Karpas-422 (cell line): ENCODE data around the gene ADCY4. TPM values are rescaled to one million over a fixed set of nuclear protein-coding genes. Genes with fewer than 3 reads are reported as not detected.
A peak's percentile ranks its signal among the peaks of the same experiment; 100 is the strongest.

ENCODE experiments used
- DNase-seq: peaks from one replicate; pipeline ENCODE4 v3.0.0-alpha.2; 2015
- H2AFZ ChIP-seq: fragments of 200-600 bp; sonication (generic); 2 replicates; pipeline ENCODE4 v1.6.1; 2014; ENCODE audit warnings: antibody characterized with exemption, low read length, mixed read lengths
- H3K27ac ChIP-seq: fragments of 200-600 bp; sonication (generic); 2 replicates; pipeline ENCODE4 v1.5.1; 2014; ENCODE audit warnings: mild to moderate bottlenecking, low read length, moderate library complexity
- H3K27me3 ChIP-seq: fragments of 200-600 bp; sonication (generic); 2 replicates; pipeline ENCODE4 v1.6.1; 2014; ENCODE audit warnings: low read length, mixed read lengths
- H3K36me3 ChIP-seq: fragments of 200-600 bp; sonication (generic); 2 replicates; pipeline ENCODE4 v1.6.1; 2014; ENCODE audit warnings: low read length, mixed read lengths; ENCODE audit not compliant: insufficient read depth
- H3K4me1 ChIP-seq: fragments of 200-600 bp; sonication (generic); 2 replicates; pipeline ENCODE4 v1.6.1; 2014; ENCODE audit warnings: mild to moderate bottlenecking, low read length, mixed read lengths
- H3K4me2 ChIP-seq: fragments of 200-600 bp; sonication (generic); 2 replicates; pipeline ENCODE4 v1.6.1; 2014; ENCODE audit warnings: low read length, low read depth, mild to moderate bottlenecking; ENCODE audit not compliant: poor library complexity, severe bottlenecking
- H3K4me3 ChIP-seq: fragments of 200-600 bp; sonication (generic); 2 replicates; pipeline ENCODE4 v1.5.1; 2014; ENCODE audit warnings: mild to moderate bottlenecking, antibody characterized with exemption, low read length, mixed read lengths
- H3K79me2 ChIP-seq: fragments of 200-600 bp; sonication (generic); 2 replicates; pipeline ENCODE4 v1.6.1; 2014; ENCODE audit warnings: mild to moderate bottlenecking, low read length, mixed read lengths
- H3K9ac ChIP-seq: fragments of 200-600 bp; sonication (generic); 2 replicates; pipeline ENCODE4 v1.6.0; 2014; ENCODE audit warnings: low read length
- H3K9me2 ChIP-seq: fragments of 200-600 bp; sonication (generic), shearing (Covaris generic); replicated peaks from 2 replicates; pipeline ENCODE4 v1.6.0; 2014; ENCODE audit warnings: mild to moderate bottlenecking, low read length, moderate library complexity; ENCODE audit not compliant: insufficient read depth
- H3K9me3 ChIP-seq: fragments of 300-700, 200-600 bp; sonication (generic); 2 replicates; pipeline ENCODE4 v1.6.1; 2014; ENCODE audit warnings: low read length, mixed read lengths
- H4K20me1 ChIP-seq: fragments of 200-600 bp; sonication (generic); 2 replicates; pipeline ENCODE4 v1.6.1; 2014; ENCODE audit warnings: mild to moderate bottlenecking, antibody characterized with exemption, low read length, low read depth; ENCODE audit not compliant: insufficient read depth
- small RNA-seq: library from RNA; depleted of rRNA; stranded (forward); fragments of <200 nt; gene quantifications from one replicate; pipeline ENCODE3, GENCODE V24; 2014
- total RNA-seq: library from RNA; depleted of rRNA; stranded (reverse); fragments of >200 nt; shearing (Covaris generic); gene quantifications from 2 replicates; pipeline ENCODE4 v1.2.3, GENCODE V29; 2014; ENCODE audit warnings: low replicate concordance; rRNA removed

ADCY4 gene
- total RNA-seq, 1 experiment from 2014 or later: 0.07 TPM

DNA sequence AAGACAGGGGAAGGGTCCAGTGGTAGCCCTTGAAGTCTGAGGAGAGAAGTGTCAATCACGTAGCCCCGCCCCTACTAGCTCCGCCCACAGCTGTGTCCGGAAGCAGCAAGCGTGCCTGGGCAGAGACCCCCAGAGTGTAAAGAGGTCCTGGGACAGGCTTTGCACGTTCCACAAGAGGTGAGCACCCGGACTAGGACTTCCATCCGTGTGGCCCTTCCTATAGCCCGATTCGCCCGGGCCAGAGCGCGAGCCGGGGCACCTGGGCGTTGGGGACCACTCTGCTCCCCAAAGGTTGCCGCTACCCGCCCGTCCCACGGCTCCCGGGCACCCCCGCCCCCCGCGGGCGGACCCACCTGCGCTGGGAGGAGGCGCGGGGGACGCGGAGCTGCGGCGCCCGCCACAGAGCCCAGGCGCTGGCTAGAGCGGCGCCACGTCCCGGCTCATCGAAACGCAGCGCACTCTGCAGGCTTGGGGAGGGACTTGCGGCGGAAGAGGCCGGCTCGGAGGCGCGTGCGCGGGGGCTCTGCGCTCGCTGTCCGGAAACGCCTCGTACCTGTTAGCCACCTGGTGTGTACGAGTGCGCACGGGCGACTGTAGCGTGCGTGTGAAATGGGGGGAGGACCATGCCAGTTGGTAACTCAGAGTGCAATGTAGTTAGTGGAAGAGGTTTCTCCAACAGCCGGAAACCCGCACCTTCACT lies 63.6 kb downstream of the ADCY4 start, which contains the start of gene RABGGTA:
Gene RABGGTA, minus strand, starts transcription at position 464 of the 700 bp plus-strand sequence. CDS start 482 bp downstream, outside the sequence.
- Histone ChIP-seq H3K79me2 (peaks cover 26% of the 10 kb centered on the region), H3K4me1 (peaks cover 38% of the 10 kb centered on the region), H4K20me1 (no peaks in the 10 kb centered on the region), H3K4me2 (peak within 1 kb of the TSS; percentile 96), H3K9me2 (no peaks in the 10 kb centered on the region), H3K27ac (peak within 1 kb of the TSS; percentile 76), H2AFZ (peak within 1 kb of the TSS; percentile 36; the same call in 1 of the 2 replicates), H3K36me3 (no peaks in the 10 kb centered on the region), H3K9ac (peak within 1 kb of the TSS; percentile 86), H3K27me3 (no peaks in the 10 kb centered on the region), H3K4me3 (peak within 1 kb of the TSS; percentile 80), H3K9me3 (no peaks in the 10 kb centered on the region)
- peak; percentile 99 for DNase-seq

DNA sequence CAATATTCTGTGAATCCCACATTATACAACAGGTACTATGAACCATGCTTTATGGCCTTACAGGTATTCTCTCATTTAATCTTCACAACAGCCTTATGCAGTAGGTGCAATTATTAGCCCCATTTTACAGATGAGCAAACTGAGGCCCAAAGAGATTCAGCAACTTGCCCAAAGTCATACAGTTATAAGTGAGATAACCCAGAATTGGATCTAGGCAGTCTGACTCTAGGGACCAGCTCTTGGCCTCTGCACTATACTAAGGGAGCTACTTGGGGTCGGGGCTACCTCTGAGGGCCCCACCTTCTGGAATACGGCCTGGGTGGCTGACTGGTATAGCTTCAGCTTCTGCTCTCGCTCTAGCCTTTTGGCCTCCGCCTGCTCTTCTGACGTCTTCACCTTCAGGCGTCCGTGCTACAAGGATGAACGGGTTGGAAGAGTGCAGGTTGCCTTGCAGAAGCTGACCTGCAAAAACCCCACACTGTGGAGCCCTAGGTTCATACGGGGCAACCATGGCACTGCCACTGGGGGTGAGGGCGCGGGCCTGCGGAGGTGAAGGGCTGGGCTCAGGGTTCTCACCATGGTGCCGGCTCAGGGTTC lies 64.2 kb downstream of the ADCY4 start:
- Histone ChIP-seq H4K20me1 (no peaks in the 10 kb centered on the region), H3K4me3 (peak overlapping the region; percentile 80), H3K9ac (peak overlapping the region; percentile 86), H3K36me3 (no peaks in the 10 kb centered on the region), H3K27me3 (no peaks in the 10 kb centered on the region), H3K4me2 (peak overlapping the region; percentile 96), H3K9me2 (no peaks in the 10 kb centered on the region), H2AFZ (peak overlapping the region; percentile 36; the same call in 1 of the 2 replicates), H3K4me1 (peaks cover 38% of the 10 kb centered on the region), H3K27ac (peak overlapping the region; percentile 76; the same call in 1 of the 2 replicates), H3K79me2 (peaks cover 25% of the 10 kb centered on the region), H3K9me3 (no peaks in the 10 kb centered on the region)
- no peak for DNase-seq

DNA sequence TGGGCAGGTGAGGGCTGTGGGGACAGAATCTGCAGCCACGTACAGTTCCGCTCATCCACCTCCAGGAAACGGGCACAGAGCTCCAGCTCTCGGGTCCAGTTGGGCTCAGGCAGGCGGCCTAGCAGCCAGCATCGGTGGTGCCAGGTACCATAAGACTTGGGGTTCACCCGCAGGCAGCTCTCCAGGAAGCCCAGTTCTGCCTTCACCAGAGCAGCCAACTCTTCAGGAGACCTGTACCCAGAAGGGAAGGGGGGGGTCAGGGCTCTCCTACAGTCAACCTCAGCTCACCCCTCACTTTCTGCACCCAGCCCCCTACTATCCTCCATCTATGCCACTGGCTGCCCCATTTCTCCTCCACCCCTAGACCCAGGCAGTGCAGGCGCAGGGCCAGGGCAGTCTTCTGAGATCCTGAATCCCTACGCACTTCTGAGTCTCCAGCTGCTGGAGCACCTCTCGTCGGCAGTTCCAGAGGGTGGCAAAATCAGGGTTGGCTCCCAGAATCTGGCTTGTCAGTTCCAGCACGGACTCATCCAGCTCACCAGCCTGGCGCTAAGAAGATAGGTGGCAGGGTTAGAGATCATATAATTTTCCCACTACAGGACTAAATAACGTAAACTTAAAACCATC lies 64.8 kb downstream of the ADCY4 start:
- H3K9me3 ChIP-seq: no peaks in the 10 kb centered on the region
- H4K20me1 ChIP-seq: no peaks in the 10 kb centered on the region
- no peaks in the 10 kb centered on the region for H3K36me3 ChIP-seq
- no peak for DNase-seq
- peak overlapping the region; percentile 86 for H3K9ac ChIP-seq
- no peak overlapping the region for H2AFZ ChIP-seq
- H3K4me1 ChIP-seq: peaks cover 38% of the 10 kb centered on the region
- H3K27ac ChIP-seq: no peak overlapping the region
- H3K27me3 ChIP-seq: no peaks in the 10 kb centered on the region
- H3K79me2 ChIP-seq: peaks cover 20% of the 10 kb centered on the region
- peak overlapping the region; percentile 96 for H3K4me2 ChIP-seq
- peak overlapping the region; percentile 80 for H3K4me3 ChIP-seq
- no peaks in the 10 kb centered on the region for H3K9me2 ChIP-seq

GRCh38 chr14:24269368-24269767 lies 65.5 kb downstream of the ADCY4 start:
- H3K9ac ChIP-seq: no peak overlapping the region
- H3K79me2 ChIP-seq: peaks cover 20% of the 10 kb centered on the region
- no peaks in the 10 kb centered on the region for H3K9me2 ChIP-seq
- H3K4me2 ChIP-seq: no peak overlapping the region
- H2AFZ ChIP-seq: no peak overlapping the region
- no peak overlapping the region for H3K27ac ChIP-seq
- H3K4me1 ChIP-seq: peaks cover 37% of the 10 kb centered on the region
- no peaks in the 10 kb centered on the region for H3K9me3 ChIP-seq
- H3K36me3 ChIP-seq: no peaks in the 10 kb centered on the region
- H4K20me1 ChIP-seq: no peaks in the 10 kb centered on the region
- H3K4me3 ChIP-seq: no peak overlapping the region
- H3K27me3 ChIP-seq: no peaks in the 10 kb centered on the region
- DNase-seq: no peak

Small RNA genes lying within 50 kb of the gene (small RNA-seq; reads per million reads assigned to genes)
- gene RF00026: not detected

Other genes starting within 250 kb of the ADCY4 start
- 106 and 151 TPM in 2 replicates for gene PCK2, start 240.8 kb downstream of the ADCY4 start, total RNA-seq
- 93.5 and 103 TPM in 2 replicates for gene DCAF11, start 220.3 kb downstream of the ADCY4 start, total RNA-seq
- 1.5 and 2.5 TPM in 2 replicates for gene NRL, start 220.1 kb downstream of the ADCY4 start, total RNA-seq
- gene FITM1, start 204.4 kb downstream of the ADCY4 start, total RNA-seq: 0.89 and 1.6 TPM in 2 replicates
- 435 and 452 TPM in 2 replicates for gene PSME1, start 198.9 kb downstream of the ADCY4 start, total RNA-seq
- 35.3 and 95.4 TPM in 2 replicates for gene EMC9, start 193.5 kb downstream of the ADCY4 start, total RNA-seq
- 469 and 536 TPM in 2 replicates for gene PSME2, start 188.5 kb downstream of the ADCY4 start, total RNA-seq
- gene RNF31, start 187.6 kb downstream of the ADCY4 start, total RNA-seq: 82.0 and 153 TPM in 2 replicates
- 72.7 and 79.8 TPM in 2 replicates for gene IRF9, start 173.8 kb downstream of the ADCY4 start, total RNA-seq
- 22.1 and 34.6 TPM in 2 replicates for gene REC8, start 163.0 kb downstream of the ADCY4 start, total RNA-seq
- 48.9 and 118 TPM in 2 replicates for gene IPO4, start 146.3 kb downstream of the ADCY4 start, total RNA-seq
- 31.3 and 49.0 TPM in 2 replicates for gene TM9SF1, start 139.6 kb downstream of the ADCY4 start, total RNA-seq
- 4.2 TPM in 1 of 2 replicates, not detected in the other for gene TSSK4, start 129.4 kb downstream of the ADCY4 start, total RNA-seq
- gene CHMP4A, start 121.6 kb downstream of the ADCY4 start, total RNA-seq: 36.8 and 94.6 TPM in 2 replicates
- gene MDP1, start 119.0 kb downstream of the ADCY4 start, total RNA-seq: 30.7 and 35.4 TPM in 2 replicates
- gene NEDD8, start 102.7 kb downstream of the ADCY4 start, total RNA-seq: 293 and 323 TPM in 2 replicates
- 132 and 164 TPM in 2 replicates for gene GMPR2, start 102.1 kb downstream of the ADCY4 start, total RNA-seq
- gene TINF2, start 92.4 kb downstream of the ADCY4 start, total RNA-seq: 81.1 and 104 TPM in 2 replicates
- 1.3 and 5.2 TPM in 2 replicates for gene TGM1, start 71.9 kb downstream of the ADCY4 start, total RNA-seq
- gene RABGGTA, start 63.5 kb downstream of the ADCY4 start, total RNA-seq: 45.1 and 64.1 TPM in 2 replicates
- gene DHRS1, start 35.3 kb downstream of the ADCY4 start, total RNA-seq: 27.1 and 35.9 TPM in 2 replicates
- 42.0 and 44.7 TPM in 2 replicates for gene NOP9, start 35.2 kb downstream of the ADCY4 start, total RNA-seq
- 7.1 and 9.9 TPM in 2 replicates for gene CIDEB, start 27.1 kb downstream of the ADCY4 start, total RNA-seq
- 12.9 and 41.5 TPM in 2 replicates for gene LTB4R2, start 24.9 kb downstream of the ADCY4 start, total RNA-seq
- gene LTB4R, start 23.6 kb downstream of the ADCY4 start, total RNA-seq: 26.6 and 29.6 TPM in 2 replicates
- 1.6 and 2.3 TPM in 2 replicates for gene RIPK3, start 4.9 kb upstream of the ADCY4 start, total RNA-seq
- gene NFATC4, start 33.1 kb upstream of the ADCY4 start, total RNA-seq: 17.1 and 19.9 TPM in 2 replicates
- not detected in 2 replicates for gene NYNRIN, start 63.9 kb upstream of the ADCY4 start, total RNA-seq
- gene CBLN3, start 94.6 kb upstream of the ADCY4 start, total RNA-seq: 1.1 and 3.6 TPM in 2 replicates
- gene KHNYN, start 94.9 kb upstream of the ADCY4 start, total RNA-seq: 50.8 and 109 TPM in 2 replicates
- 53.3 and 77.2 TPM in 2 replicates for gene SDR39U1, start 107.7 kb upstream of the ADCY4 start, total RNA-seq
- not detected in 2 replicates for gene CMA1, start 173.2 kb upstream of the ADCY4 start, total RNA-seq
- gene CTSG, start 241.2 kb upstream of the ADCY4 start, total RNA-seq: not detected in 2 replicates